Glutamatergic neuron (in vitro differentiated cells): Measurements from ENCODE around the gene RNF41. TPM values are rescaled to one million over a fixed set of nuclear protein-coding genes. Genes with fewer than 3 reads are reported as not detected.
A peak's percentile ranks its signal among the peaks of the same experiment; 100 is the strongest.

Experiments
- DNase-seq: peaks from one replicate; pipeline ENCODE4 v3.0.0; 2022
- H3K27ac Mint-ChIP-seq: one replicate; pipeline ENCODE4 v1.8.0; 2020; ENCODE audit warnings: mild to moderate bottlenecking, mixed read lengths, inconsistent platforms; ENCODE audit not compliant: unreplicated experiment
- H3K27me3 Mint-ChIP-seq: one replicate; pipeline ENCODE4 v1.8.0; 2020; ENCODE audit warnings: mild to moderate bottlenecking, moderate library complexity, mixed read lengths, inconsistent platforms; ENCODE audit not compliant: unreplicated experiment
- H3K36me3 Mint-ChIP-seq: one replicate; pipeline ENCODE4 v1.8.0; 2020; ENCODE audit warnings: mild to moderate bottlenecking, mixed read lengths, inconsistent platforms; ENCODE audit not compliant: unreplicated experiment
- H3K4me1 Mint-ChIP-seq: one replicate; pipeline ENCODE4 v1.8.0; 2020; ENCODE audit warnings: mild to moderate bottlenecking, low read depth, mixed read lengths, inconsistent platforms; ENCODE audit not compliant: unreplicated experiment
- H3K4me3 Mint-ChIP-seq: one replicate; pipeline ENCODE4 v1.8.0; 2020; ENCODE audit warnings: mild to moderate bottlenecking, mixed read lengths, inconsistent platforms; ENCODE audit not compliant: unreplicated experiment
- H3K9me3 Mint-ChIP-seq: one replicate; pipeline ENCODE4 v1.8.0; 2020; ENCODE audit warnings: mild to moderate bottlenecking, moderate library complexity, mixed read lengths, inconsistent platforms; ENCODE audit not compliant: unreplicated experiment
- total RNA-seq: library from RNA; stranded (reverse); fragmentation: NEBNext Ultra II Directional; extraction: Animal tissue kit (Norgen Biotek cat#: 25700); gene quantifications from one replicate; pipeline ENCODE4 v1.2.1, GENCODE V29; 2021; ENCODE audit not compliant: unreplicated experiment
- TF ChIP-seq, protein P1 (sequence below): fragments of 200-600 bp; sonication (generic); IDR thresholded peaks from one replicate; pipeline ENCODE4 v1.5.0; 2021; ENCODE audit not compliant: partially characterized antibody, unreplicated experiment

The RNF41 gene
- total RNA-seq, 1 donor from 2014 or later, result 72.6 TPM

DNA sequence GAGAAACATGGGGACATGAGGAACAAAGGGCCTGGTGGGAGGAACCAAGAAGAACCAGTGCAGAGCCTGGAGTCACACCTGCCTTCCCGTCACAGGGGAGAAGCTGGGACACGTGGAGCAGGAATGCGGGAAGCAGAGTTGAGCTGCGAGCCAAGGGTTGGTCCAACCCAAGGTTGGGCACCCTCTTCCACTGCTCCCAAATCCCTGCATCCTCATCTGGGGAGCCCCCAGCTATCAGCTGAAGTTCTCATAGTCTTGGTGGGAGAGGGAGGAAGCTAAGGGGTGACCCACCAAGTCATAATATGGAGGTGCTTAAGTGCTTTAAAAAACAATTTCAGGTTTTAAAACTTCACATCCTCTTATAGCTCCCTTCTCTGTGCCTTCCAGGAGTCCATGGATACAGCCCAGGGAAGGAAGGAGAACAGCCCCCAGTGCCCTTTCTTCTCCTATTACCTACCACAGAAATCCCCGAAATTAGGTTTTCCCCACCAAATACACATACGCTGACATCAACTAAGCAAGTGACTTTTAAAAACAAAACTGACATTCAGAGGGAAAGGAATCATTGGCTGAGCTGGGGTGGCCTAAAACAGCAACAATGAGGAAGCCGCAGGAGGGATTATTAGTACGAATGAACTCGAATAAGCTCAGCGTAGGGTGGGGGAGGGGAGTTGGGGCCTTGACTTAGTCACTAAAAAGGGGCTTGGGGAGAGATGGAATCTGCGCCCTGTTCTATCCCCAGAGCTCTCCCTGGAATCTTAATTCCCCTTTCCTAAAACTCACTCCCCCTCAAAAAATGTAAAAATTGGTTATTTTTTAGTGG lies 59.0 kb downstream of the RNF41 start:
- TF ChIP-seq, protein P1, sequence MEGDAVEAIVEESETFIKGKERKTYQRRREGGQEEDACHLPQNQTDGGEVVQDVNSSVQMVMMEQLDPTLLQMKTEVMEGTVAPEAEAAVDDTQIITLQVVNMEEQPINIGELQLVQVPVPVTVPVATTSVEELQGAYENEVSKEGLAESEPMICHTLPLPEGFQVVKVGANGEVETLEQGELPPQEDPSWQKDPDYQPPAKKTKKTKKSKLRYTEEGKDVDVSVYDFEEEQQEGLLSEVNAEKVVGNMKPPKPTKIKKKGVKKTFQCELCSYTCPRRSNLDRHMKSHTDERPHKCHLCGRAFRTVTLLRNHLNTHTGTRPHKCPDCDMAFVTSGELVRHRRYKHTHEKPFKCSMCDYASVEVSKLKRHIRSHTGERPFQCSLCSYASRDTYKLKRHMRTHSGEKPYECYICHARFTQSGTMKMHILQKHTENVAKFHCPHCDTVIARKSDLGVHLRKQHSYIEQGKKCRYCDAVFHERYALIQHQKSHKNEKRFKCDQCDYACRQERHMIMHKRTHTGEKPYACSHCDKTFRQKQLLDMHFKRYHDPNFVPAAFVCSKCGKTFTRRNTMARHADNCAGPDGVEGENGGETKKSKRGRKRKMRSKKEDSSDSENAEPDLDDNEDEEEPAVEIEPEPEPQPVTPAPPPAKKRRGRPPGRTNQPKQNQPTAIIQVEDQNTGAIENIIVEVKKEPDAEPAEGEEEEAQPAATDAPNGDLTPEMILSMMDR, result no peak
- no peak for DNase-seq

DNA sequence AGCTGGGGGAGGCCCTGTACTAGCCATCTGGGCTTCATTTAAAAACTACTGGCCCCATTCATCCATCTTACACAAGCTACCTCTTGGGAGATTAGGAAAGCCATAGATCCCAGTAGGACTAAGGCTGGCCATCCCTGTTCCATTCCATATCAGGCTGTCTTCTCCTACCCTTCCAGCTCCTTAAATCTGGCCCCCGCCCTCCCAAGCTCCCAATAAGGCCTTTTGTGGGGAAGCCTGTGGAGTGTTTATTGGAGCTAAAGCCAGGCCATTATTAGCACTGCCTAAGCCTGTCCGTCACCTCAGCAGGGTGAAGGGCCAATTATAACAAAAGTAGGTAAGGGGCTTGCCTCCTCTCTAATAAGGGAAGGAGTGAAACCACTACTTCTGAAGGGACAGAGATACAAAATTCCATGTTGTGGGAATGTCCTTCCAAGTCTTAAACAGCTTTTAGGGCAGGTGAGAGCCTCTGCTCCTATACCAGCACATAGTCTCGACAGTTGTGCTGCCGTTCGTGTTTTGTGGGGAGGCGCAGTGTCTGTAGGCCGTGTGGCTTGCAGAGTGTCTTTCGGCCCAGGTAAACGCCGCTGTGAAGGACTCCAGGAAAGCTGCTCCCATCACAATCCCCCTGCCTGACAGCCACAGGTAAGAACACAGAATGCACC lies 59.9 kb downstream of the RNF41 start:
- H3K27ac Mint-ChIP-seq, result peak overlapping the region; percentile 76
- no peak for DNase-seq
- peaks cover 22% of the 10 kb centered on the region for H3K4me1 Mint-ChIP-seq
- H3K9me3 Mint-ChIP-seq, result peaks cover 31% of the 10 kb centered on the region
- H3K4me3 Mint-ChIP-seq, result peak overlapping the region; percentile 95
- H3K27me3 Mint-ChIP-seq, result peaks cover 39% of the 10 kb centered on the region
- H3K36me3 Mint-ChIP-seq, result peaks cover 5% of the 10 kb centered on the region
- TF ChIP-seq, protein P1, result no peak

More for the DNA sequence above, 59.0 kb downstream of the RNF41 start:
- Mint-ChIP-seq H3K27me3 (peaks cover 30% of the 10 kb centered on the region), H3K27ac (peak overlapping the region; percentile 13), H3K4me1 (peaks cover 19% of the 10 kb centered on the region), H3K9me3 (peaks cover 27% of the 10 kb centered on the region), H3K36me3 (peaks cover 9% of the 10 kb centered on the region), H3K4me3 (no peak overlapping the region)

DNA sequence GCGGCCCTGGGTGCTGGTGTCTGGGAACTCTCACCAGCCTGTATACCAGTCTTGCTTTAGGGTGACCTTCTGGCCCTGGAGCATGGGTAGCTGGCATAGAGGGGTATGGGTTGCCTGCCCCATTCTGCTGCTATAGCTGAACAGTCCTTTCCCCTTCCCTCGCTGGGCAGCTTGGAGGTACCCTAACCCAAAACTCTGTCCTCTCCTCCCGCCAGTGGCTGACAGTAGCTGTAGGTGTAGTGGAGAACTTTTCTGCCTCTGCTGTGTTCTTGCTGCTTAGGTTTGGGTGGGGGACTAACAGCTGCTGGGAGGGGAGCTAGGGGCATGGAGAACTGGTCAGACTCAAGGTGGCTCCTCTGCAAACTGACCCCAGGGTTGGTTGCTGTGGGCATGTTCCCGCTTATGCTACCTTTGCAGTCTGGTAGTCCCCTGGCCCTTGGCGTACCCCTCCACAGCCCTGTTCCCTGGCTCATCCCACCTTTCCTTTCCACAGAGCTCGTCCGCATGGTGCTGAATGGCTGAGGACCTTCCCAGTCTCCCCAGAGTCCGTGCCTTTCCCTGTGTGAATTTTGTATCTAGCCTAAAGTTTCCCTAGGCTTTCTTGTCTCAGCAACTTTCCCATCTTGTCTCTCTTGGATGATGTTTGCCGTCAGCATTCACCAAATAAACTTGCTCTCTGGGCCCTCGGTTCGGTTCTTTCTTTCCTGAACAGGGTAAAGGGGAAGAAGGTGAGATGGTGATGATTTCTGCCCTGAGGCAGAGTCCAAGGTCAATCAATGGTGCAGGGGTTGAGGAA lies 60.6 kb downstream of the RNF41 start:
- Mint-ChIP-seq H3K9me3 (peaks cover 31% of the 10 kb centered on the region), H3K27me3 (peaks cover 37% of the 10 kb centered on the region), H3K4me1 (peaks cover 22% of the 10 kb centered on the region), H3K36me3 (peaks cover 5% of the 10 kb centered on the region), H3K4me3 (peak overlapping the region; percentile 95), H3K27ac (peak overlapping the region; percentile 76)
- TF ChIP-seq, protein P1, result no peak
- no peak for DNase-seq

DNA sequence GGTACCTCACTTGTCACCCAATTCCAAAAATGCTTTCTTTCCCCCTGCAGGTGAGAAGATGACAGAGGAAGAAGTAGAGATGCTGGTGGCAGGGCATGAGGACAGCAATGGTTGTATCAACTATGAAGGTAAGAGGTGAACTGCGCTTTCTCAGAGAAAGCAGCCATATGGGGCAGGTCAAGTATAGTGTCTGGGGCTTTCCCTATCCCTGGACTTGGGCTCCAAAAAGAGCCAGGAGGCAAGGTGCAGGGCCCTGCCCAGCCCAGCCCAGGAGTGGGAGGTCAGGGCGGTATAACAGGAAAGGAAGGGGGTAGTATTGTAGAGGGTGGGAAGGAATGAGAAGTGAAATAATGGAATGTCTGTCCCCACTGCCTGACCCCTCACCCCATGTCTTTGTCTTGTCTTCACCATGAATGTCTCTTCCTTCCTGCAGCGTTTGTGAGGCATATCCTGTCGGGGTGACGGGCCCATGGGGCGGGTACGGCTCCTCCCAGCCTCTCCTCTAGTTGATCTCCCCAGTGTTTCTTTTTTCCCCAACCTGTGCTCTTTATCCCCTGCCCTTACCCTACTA lies 61.4 kb downstream of the RNF41 start:
- DNase-seq, result no peak

More for the DNA sequence above, 61.4 kb downstream of the RNF41 start:
- H3K27me3 Mint-ChIP-seq, result peaks cover 41% of the 10 kb centered on the region
- H3K4me3 Mint-ChIP-seq, result peak overlapping the region; percentile 95
- H3K4me1 Mint-ChIP-seq, result peaks cover 20% of the 10 kb centered on the region
- H3K9me3 Mint-ChIP-seq, result peaks cover 27% of the 10 kb centered on the region
- H3K36me3 Mint-ChIP-seq, result peaks cover 5% of the 10 kb centered on the region
- TF ChIP-seq, protein P1, result no peak
- peak overlapping the region; percentile 60 for H3K27ac Mint-ChIP-seq
